ENCODE measurements around the gene ATXN7L1. TPM values are rescaled to one million over a fixed set of nuclear protein-coding genes. Genes with fewer than 3 reads are reported as not detected.

Gene ATXN7L1
- polyA plus RNA-seq, 1 experiment = 5.5 TPM

GRCh38 chr7:105623906-105624305 lies 252.5 kb downstream of the ATXN7L1 start:
- TF ChIP-seq CTCF (IDR thresholded peaks at IDR 0.05; ENCODE audit: low read depth, low read length) = no peak
- ChIA-PET POLR2A (interaction anchor here (0.7 kb wide), 1 partner anchor 92 kb away, joined by 3 read pairs; no protein-coding TSS in a partner anchor), CTCF (no interaction called here)
- no peak for DNase-seq (ENCODE audit: low read depth, low spot score)
- Histone ChIP-seq H3K9me3 (ENCODE audit: control insufficient read depth, insufficient read depth, low read length) (no peaks in the 10 kb centered on the region), H3K27ac (ENCODE audit: low read depth, low read length) (no peak overlapping the region), H3K27me3 (ENCODE audit: control insufficient read depth, insufficient read depth, low read length) (no peaks in the 10 kb centered on the region), H3K4me3 (ENCODE audit: low read depth, low read length) (no peak overlapping the region)

- no peak for DNase-seq (ENCODE audit: low read depth, low spot score)
- Histone ChIP-seq H3K9me3 (ENCODE audit: control insufficient read depth, insufficient read depth, low read length) (no peaks in the 10 kb centered on the region), H3K27ac (ENCODE audit: low read depth, low read length) (no peak overlapping the region), H3K4me3 (ENCODE audit: low read depth, low read length) (no peak overlapping the region), H3K27me3 (ENCODE audit: control insufficient read depth, insufficient read depth, low read length) (no peaks in the 10 kb centered on the region)
- no peak for TF ChIP-seq CTCF (IDR thresholded peaks at IDR 0.05; ENCODE audit: low read depth, low read length)
- ChIA-PET CTCF (no interaction called here), POLR2A (interaction anchor here (0.7 kb wide), 1 partner anchor 92 kb away, joined by 3 read pairs; no protein-coding TSS in a partner anchor)
These were observed 253.0 kb downstream of the ATXN7L1 start for GRCh38 chr7:105623378-105623777.

- no peak for DNase-seq (ENCODE audit: low read depth, low spot score)
- CTCF ChIA-PET = no interaction called here
- no peaks in the 10 kb centered on the region for H3K27me3 ChIP-seq (ENCODE audit: control insufficient read depth, insufficient read depth, low read length)
- no peak overlapping the region for H3K4me3 ChIP-seq (ENCODE audit: low read depth, low read length)
- POLR2A ChIA-PET = no interaction called here
- no peak overlapping the region for H3K27ac ChIP-seq (ENCODE audit: low read depth, low read length)
- no peaks in the 10 kb centered on the region for H3K9me3 ChIP-seq (ENCODE audit: control insufficient read depth, insufficient read depth, low read length)
- no peak for TF ChIP-seq CTCF (IDR thresholded peaks at IDR 0.05; ENCODE audit: low read depth, low read length)
These were observed 254.2 kb downstream of the ATXN7L1 start for GRCh38 chr7:105622106-105622731.

GRCh38 chr7:105621617-105622016 lies 254.8 kb downstream of the ATXN7L1 start:
- CTCF ChIA-PET = interaction anchor here (1.7 kb wide), 1 partner anchor 421 kb away, joined by 3 read pairs; no protein-coding TSS in a partner anchor

More at GRCh38 chr7:105621617-105622016, 254.8 kb downstream of the ATXN7L1 start:
- Histone ChIP-seq H3K4me3 (ENCODE audit: low read depth, low read length) (no peak overlapping the region), H3K27me3 (ENCODE audit: control insufficient read depth, insufficient read depth, low read length) (no peaks in the 10 kb centered on the region), H3K27ac (ENCODE audit: low read depth, low read length) (no peak overlapping the region), H3K9me3 (ENCODE audit: control insufficient read depth, insufficient read depth, low read length) (no peaks in the 10 kb centered on the region)
- no peak for TF ChIP-seq CTCF (IDR thresholded peaks at IDR 0.05; ENCODE audit: low read depth, low read length)
- POLR2A ChIA-PET = no interaction called here
- DNase-seq (ENCODE audit: low read depth, low spot score) = no peak
